Measurements from ENCODE around the gene SSX2. TPM values are rescaled to one million over a fixed set of nuclear protein-coding genes. Genes with fewer than 3 reads are reported as not detected.

SSX2 gene, protein sequence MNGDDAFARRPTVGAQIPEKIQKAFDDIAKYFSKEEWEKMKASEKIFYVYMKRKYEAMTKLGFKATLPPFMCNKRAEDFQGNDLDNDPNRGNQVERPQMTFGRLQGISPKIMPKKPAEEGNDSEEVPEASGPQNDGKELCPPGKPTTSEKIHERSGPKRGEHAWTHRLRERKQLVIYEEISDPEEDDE
- not detected in 2 replicates for total RNA-seq

DNA sequence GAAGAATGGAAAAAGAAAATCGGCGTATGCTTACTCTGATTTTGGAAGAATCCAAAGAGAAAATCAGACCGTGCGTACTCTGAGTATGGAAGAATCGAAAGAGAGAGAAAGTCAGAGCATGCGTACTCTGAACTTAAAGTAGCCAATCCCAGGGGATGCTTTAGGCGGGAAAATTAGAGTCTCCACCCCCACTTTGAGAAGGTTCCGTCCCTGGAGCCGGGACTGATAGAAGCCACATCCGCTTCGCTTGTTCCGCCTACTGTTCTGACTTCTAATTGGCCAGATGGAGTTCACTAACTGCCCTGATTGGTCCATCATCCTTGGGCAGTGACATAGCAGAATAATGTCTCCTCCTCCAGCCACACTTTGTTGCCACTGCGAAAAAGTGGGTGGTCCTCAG, at the start of gene SSX2:
Gene SSX2, minus strand, starts transcription at position 101 of the 400 bp plus-strand sequence. CDS start 1,429 bp downstream, outside the sequence.

DNA sequence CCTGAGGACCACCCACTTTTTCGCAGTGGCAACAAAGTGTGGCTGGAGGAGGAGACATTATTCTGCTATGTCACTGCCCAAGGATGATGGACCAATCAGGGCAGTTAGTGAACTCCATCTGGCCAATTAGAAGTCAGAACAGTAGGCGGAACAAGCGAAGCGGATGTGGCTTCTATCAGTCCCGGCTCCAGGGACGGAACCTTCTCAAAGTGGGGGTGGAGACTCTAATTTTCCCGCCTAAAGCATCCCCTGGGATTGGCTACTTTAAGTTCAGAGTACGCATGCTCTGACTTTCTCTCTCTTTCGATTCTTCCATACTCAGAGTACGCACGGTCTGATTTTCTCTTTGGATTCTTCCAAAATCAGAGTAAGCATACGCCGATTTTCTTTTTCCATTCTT, 44.0 kb upstream of the SSX2 start, which contains the start of gene SSX2B:
Gene SSX2B, plus strand, starts transcription at position 301 of the 400 bp plus-strand sequence. CDS start 1,429 bp downstream, outside the sequence.

DNA sequence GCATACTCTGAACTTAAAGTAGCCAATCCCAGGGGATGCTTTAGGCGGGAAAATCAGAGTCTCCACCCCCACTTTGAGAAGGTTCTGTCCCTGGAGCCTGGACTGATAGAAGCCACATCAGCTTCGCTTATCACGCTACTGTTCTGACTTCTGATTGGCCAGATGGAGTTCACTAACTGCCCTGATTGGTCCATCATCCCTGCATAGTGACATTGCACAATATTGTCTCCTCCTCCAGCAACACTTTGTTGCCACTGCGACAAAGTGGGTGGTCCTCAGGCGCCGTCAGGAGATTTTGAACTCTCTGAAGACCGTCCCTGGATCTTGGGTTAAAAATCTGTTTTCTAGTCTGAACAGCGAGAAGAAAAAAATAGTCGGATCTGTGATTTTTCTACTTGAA, 52.2 kb downstream of the SSX2 start, which contains the start of gene SSX7:
Gene SSX7, minus strand, starts transcription at position 101 of the 400 bp plus-strand sequence. CDS start 1,428 bp downstream, outside the sequence.

Other genes with a start within 250 kb of the SSX2 start
- not detected in 2 replicates for gene XAGE1A, start 211.4 kb downstream of the SSX2 start, total RNA-seq
- gene XAGE1B, start 190.1 kb downstream of the SSX2 start, total RNA-seq = not detected in 2 replicates
- not detected in 2 replicates for gene SSX7, start 52.3 kb downstream of the SSX2 start, total RNA-seq
- gene SSX2B, start 44.1 kb upstream of the SSX2 start, total RNA-seq = not detected in 2 replicates
- gene SPANXN5, start 90.2 kb upstream of the SSX2 start, total RNA-seq = 0.47 TPM in 1 of 2 replicates, not detected in the other
- not detected in 2 replicates for gene XAGE5, start 104.1 kb upstream of the SSX2 start, total RNA-seq
- not detected in 2 replicates for gene XAGE3, start 160.9 kb upstream of the SSX2 start, total RNA-seq
- gene FAM156B, start 190.2 kb upstream of the SSX2 start, total RNA-seq = 7.8 and 13.8 TPM in 2 replicates